Head of caudate nucleus (tissue), 42 donors: Measurements from ENCODE around the gene UCK2.

Experiments used
- DNase-seq, 42 donors: peaks; one replicate each; pipeline versions ENCODE4 v3.0.0 to v3.0.0-alpha.2; 2020 to 2021; ENCODE audit warnings: mixed read lengths in 7 of 42
- intact Hi-C: fragments of 100-400 bp; cut with DNase I; formaldehyde crosslinking; loops from one replicate; pipeline ENCODE4 v1.15.0; 2022

UCK2 gene

DNA sequence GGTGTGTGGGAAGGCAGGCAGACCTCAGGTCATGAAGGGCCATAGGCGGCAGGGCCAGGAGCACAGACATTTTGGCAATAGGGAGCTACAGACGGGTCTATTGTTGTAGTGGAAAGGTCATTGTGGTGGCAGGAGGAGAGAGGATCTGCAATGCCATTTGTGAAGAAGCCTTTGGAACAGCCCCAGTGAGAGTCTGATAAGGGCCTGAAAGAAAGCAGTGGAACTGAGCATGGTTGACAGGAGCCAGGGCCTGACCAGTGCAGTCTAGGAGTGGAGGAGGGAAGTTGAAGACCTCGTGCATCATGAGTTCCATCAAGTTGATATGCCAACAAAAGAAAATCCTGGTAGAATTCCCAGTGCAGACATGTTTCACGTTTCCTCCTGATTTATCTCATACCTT is 65.5 kb downstream of the UCK2 start:
- DNase-seq: no peak
- intact Hi-C loops: no loop called here

- DNase-seq: no peak
- intact Hi-C loops: no loop called here
Observed at GRCh38 chr1:165893507-165893906, 66.1 kb downstream of the UCK2 start.

- no peak for DNase-seq
- intact Hi-C loops: no loop called here
Observed at GRCh38 chr1:165894591-165894990, 67.2 kb downstream of the UCK2 start.

- intact Hi-C loops: no loop called here
- no peak for DNase-seq
Observed at GRCh38 chr1:165895451-165895871, 68.0 kb downstream of the UCK2 start.

GRCh38 chr1:165896277-165896676 is 68.9 kb downstream of the UCK2 start:
- intact Hi-C loops: no loop called here
- no peak for DNase-seq

DNA sequence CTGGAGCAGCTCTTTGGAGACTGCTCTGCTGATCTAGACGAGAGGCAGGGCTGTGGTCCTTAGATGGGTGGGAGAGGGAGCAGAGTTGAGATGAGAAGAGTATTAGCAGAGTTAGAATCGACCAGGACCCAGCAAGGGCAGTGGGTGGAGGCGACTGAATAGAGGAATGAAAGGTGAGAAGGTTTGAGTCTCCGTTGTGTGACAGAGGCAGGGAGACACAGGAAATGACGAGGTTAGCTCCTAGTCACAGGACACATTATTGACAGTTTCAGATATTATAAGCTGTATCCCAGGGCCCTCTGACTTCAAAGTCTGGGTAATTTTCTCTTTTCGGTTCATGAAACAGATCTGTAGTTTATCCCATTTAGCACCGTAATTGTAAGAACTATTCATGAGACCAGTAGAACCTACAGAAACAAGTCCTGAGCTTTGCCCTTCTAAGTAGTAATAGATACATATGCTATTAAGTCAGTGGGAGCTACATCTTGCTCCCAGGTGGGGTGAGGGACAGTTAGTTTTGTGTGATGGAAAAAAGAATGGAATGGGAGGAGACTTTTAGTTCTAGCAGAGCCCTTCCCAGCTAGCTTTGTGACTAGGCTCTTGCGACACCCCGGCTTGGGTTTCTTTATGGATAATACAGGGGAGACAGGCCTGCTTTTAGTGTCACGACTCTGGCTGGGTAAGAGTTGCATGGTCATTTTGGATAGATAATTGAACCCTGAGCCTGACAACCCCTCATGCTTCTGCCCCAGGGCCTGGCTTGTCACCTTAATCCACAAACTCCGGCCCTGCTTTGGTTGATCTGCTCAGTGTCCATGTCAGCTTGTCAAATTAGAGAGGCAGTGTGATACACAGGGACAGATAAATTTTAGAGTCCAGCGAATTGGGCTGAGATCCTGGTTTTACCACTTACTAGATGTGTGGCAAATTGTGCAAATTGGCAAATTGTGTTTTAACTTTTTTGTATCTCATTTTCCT is 70.2 kb downstream of the UCK2 start:
- intact Hi-C loops: no loop called here

DNA sequence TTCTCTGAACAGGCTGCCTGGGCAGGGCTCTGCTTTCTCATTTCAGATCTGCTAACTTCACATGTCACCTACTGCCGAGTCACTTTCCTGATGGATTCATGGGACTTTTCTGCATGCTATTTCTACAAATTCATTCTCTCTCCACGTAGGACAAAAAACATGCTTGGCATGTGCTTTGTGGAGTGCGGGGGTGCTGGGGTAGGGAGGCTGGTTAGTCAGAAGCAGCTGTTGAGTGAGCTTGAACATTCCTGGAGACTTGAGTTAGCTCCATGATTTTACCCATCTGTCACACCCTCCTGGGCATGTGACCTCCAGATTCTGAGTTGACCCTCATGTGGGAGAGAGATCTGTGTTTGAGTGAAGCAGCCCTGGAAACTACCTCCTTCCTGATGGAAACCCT is 71.4 kb downstream of the UCK2 start:
- DNase-seq: peak in 1 of 42 donors; percentile 24
- intact Hi-C loops: no loop called here

More for the DNA sequence above, 70.2 kb downstream of the UCK2 start:
- DNase-seq: no peak

DNA sequence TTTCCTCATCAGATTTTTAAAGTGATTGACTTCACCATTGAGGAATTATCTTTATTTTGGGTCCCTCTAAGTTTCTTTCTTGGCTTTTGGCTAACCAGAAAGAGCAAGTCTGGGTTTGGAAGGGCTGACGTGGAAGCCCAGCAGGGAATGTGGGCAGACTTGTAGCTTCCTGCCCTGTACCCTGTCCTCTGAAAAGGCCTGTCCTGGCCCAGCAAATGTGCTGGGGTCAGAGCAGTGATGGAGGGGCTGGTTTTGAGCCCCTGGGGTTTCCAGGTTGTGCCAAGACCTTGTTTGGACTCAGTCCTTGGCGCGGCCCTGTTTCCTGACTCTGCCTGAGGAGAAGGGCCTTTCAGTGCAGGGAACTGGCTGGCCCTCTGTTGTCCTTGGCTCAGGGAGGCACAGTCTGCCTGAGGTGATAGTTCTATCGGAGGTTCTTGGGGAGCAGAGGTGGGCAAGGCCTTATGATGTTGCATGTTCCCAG is 72.1 kb downstream of the UCK2 start:
- DNase-seq: no peak
- intact Hi-C loops: no loop called here

- intact Hi-C loops: no loop called here
- no peak for DNase-seq
Observed at GRCh38 chr1:165900576-165901380, 73.4 kb downstream of the UCK2 start.

- DNase-seq: no peak
- intact Hi-C loops: no loop called here
Observed at GRCh38 chr1:165902565-165902964, 75.2 kb downstream of the UCK2 start.

GRCh38 chr1:165903672-165904071 is 76.3 kb downstream of the UCK2 start:
- intact Hi-C loops: no loop called here
- DNase-seq: no peak

DNA sequence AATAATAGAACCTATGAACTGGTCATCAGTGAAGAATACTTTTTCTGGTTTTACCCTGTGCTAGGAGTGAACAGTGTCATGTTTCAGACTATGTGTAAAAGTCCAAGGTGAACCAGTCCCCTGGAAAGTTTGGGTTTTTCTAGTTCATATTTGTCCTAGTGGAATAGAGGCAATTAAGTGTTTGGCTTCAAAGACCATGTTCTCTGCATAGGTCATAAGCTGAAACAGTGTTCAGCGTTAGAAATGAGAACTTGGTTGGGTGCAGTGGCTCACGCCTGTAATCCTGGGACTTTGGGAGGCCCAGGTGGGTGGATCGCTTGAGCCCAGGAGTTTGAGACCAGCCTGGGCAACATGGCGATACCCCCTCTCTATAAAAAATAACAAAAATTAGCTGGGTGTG is 77.5 kb downstream of the UCK2 start:
- no peak for DNase-seq
- intact Hi-C loops: no loop called here

DNA sequence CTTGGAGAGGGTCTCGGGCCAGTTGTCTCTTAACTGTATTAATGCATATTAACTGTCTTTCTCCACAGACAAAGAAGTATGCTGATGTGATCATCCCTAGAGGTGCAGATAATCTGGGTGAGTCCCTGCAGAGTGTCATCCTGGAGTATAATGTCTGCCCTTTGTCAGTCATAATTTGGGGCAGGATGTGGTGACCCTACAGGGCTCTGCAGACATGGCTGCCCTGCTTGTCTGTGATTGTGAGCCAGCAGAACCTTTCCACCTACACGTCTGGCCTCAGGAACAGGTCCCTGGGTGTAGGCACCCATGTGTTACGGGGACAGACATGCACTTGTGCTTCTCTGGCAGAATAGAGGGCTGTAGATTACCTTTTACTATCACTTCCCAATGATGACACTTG is 78.4 kb downstream of the UCK2 start:
- DNase-seq: no peak
- intact Hi-C loops: no loop called here

DNA sequence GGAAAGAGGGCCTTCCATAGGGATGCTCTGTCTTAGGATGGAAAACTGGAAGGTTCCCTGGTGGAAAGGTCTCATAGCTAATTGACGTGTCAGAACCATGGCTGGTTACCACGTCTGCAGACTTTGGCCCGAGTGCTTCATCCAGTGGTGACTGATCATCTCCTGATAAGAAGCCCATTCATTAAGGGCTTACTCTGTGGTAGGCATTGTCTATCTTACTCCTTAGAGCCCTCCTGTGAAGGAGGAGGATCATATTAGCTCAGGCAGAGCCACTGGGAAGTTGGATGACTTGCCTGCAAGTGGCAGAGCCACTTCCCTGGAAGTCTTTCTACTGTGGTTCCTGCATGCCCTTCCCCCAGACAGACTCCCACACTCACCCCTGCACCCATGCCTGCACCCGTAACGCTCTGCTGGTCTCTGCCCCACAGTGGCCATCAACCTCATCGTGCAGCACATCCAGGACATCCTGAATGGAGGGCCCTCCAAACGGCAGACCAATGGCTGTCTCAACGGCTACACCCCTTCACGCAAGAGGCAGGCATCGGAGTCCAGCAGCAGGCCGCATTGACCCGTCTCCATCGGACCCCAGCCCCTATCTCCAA is 79.9 kb downstream of the UCK2 start:
- intact Hi-C loops: no loop called here

DNA sequence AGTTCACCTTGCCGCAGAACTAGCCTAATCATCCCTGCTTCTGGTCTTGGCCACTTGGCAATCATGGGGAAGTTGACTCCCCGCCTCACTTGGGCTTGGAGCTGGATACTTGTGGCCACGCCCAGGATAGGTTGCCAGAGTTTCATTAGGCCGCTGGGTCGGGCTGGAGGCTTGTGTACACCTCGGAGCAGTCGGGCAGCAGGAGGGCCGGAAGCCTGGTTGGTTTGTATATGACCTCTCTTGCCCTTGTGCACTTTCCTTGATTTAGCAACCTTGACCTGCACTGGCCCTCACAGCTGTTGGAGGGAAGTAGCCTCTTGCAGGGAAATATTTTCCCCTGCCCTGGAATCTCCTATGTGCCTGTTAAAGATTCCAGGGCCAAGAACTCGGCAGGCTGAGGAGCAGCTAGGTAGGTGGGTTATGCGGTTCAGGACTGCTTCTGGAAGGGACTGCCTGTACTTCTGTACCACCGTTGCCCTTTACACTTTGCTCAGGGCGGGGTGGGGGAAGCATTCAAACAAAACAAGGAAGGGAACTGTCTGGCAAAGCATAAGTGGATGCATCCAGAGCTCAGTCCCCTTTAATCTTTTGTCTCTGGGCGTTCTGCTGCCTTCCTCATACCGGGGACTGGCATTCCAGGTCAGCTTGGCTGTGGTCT is 83.5 kb downstream of the UCK2 start:
- DNase-seq: no peak
- intact Hi-C loops: loop anchor here (5.0 kb wide), 2 partner anchors 194 to 309 kb away; no protein-coding TSS in a partner anchor

More for the DNA sequence above, 79.9 kb downstream of the UCK2 start:
- no peak for DNase-seq

DNA sequence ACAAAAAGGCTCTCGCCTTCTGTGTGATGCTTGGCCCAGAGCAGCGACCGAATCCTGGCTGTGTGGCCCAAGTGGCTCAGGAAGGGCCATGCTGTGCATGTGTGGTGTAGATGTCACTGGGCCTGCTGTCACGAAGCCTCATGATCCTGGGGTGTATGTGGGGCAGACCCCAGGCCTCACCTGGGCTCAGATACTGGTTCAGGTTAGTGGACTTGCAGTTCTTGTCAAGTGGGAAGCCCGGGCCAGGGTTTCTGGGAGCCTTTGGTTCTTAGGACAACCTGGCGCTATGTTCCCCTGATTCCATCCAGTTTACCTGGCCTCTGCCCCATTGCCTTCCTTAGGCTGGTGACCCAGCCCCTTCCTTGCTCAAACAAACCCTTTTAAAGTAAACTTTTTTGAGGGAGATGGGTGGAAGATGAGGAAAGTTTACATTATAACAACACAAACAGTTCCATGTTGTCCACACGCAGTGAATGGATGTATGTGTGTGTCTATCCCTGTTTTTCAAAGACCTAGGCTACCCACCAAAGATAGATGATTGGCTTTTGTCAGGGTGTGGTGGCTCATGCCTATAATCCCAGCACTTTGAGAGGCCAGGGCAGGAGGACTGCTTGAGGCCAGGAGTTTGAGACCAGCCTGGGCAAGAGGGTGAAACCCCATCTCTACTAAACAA is 84.3 kb downstream of the UCK2 start:
- intact Hi-C loops: loop anchor here (5.0 kb wide), 2 partner anchors 194 to 309 kb away; no protein-coding TSS in a partner anchor
- no peak for DNase-seq

GRCh38 chr1:165912638-165913037 is 85.2 kb downstream of the UCK2 start:
- intact Hi-C loops: loop anchor here (5.0 kb wide), 2 partner anchors 195 to 310 kb away; no protein-coding TSS in a partner anchor
- no peak for DNase-seq

DNA sequence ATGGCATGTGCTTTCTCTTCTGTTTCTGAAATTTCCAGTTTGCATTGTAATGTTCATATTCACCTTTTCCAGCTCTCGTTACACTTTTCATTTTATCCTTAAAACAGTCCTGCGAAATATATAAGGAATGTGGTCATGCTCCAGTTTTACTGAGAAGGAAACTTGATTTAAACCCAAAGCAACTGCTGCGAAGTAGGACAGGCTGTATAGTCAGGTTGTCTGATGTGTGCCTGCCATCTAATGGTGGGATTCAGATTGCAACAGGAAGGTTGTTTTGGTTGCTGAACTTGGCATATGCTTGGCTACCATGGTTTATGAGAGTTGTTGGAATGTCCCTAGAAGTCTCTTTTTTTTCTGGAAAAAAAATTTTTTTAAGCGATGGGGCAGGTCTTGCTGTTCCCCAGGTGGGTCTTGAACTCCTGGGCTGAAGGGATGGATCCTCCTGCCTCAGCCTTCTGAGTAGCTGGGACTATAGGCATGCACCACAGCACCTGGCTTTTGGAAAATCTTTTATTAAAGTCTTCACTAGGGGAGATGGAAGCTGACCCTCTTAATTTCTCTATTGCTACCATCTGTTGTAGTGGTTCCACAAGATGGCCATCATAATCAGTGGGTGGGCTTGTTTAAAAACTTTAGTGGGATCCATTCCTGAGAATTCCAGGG is 86.9 kb downstream of the UCK2 start:
- intact Hi-C loops: loop anchor here (5.0 kb wide), 2 partner anchors 197 to 312 kb away; no protein-coding TSS in a partner anchor

More for the DNA sequence above, 86.9 kb downstream of the UCK2 start:
- peak in 39 of 42 donors; percentile 31 to 89 (median 72) for DNase-seq
